ENCODE results near the gene RBM47. TPM values are rescaled to one million over a fixed set of nuclear protein-coding genes. Genes with fewer than 3 reads are reported as not detected.

The RBM47 gene
- total RNA-seq, 1 experiment from 2014 or later, result 70.3 TPM

DNA sequence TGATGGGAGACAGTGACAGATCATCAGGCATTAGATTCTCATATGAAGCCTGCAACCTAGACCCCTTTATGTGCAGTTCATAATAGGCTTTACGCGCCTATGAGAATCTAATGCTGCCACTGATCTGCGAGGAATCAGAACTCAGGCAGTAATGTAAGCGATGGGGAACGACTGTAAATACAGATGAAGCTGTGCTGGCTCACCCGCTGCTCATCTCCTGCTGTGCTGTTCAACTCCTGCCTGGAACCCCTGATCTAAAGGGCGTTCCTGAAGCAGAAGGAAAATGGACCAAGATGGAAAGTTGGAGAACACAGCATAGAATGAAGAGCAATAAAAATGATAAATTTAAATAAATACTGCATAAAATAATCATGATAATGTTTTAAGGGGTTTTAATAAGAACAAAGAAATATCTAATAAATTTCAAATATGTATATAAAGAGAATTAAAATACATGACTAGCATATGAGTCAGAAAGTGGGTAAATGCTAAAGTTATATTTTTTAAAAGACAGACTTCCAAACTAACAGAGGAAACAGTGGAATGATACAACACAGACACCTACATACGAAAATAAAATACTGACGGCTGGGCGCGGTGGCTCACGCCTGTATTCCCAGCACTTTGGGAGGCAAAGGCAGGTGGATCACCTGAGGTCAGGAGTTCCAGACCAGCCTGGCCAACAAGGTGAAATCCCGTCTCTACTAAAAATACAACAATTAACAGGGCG, 59.2 kb downstream of the RBM47 start:
- Mint-ChIP-seq H3K9me3 (peaks cover 6 to 7% of the 10 kb centered on the region in 2 experiments; a peak in 3 of 5 replicates), H3K27ac (no peak overlapping the region), H3K4me1 (peaks cover 7 to 8% of the 10 kb centered on the region in 2 experiments), H3K36me3 (ENCODE audit: insufficient read depth in 1 of 3, low read depth in 3 of 3) (peaks cover 13 to 16% (median 13%) of the 10 kb centered on the region in 3 experiments), H3K4me3 (no peak overlapping the region), H3K27me3 (ENCODE audit: low read depth) (no peaks in the 10 kb centered on the region)
- Histone ChIP-seq H3K79me2 (ENCODE audit: insufficient read depth, low read length) (peaks cover 2% of the 10 kb centered on the region; the same call in 1 of the 2 replicates), H2AFZ (ENCODE audit: low read length) (no peak overlapping the region), H3K9ac (ENCODE audit: extremely low read depth, insufficient read length, low read length) (no peak overlapping the region), H4K91ac (ENCODE audit: insufficient read length, low read depth, low read length) (no peak overlapping the region), H4K5ac (ENCODE audit: insufficient read length, low read depth, low read length) (no peak overlapping the region), H3K4ac (ENCODE audit: low read depth, low read length) (no peak overlapping the region), H2BK20ac (ENCODE audit: low read depth, low read length, poor library complexity, severe bottlenecking) (no peak overlapping the region), H3K4me2 (ENCODE audit: insufficient read depth, insufficient read length, low read length) (no peak overlapping the region), H3K56ac (ENCODE audit: insufficient read length, low read depth, low read length) (no peak overlapping the region), H3K4me1 (ENCODE audit: insufficient read depth, low read length) (no peaks in the 10 kb centered on the region), H3K79me1 (ENCODE audit: insufficient read depth, low read depth, low read length, poor library complexity, severe bottlenecking) (peaks cover 3% of the 10 kb centered on the region), H3K9me3 (ENCODE audit: control insufficient read depth, low read depth, low read length) (no peaks in the 10 kb centered on the region), H2BK5ac (ENCODE audit: insufficient read length, low read length) (no peak overlapping the region), H2AK5ac (ENCODE audit: insufficient read length, low read length) (no peak overlapping the region), H2BK12ac (ENCODE audit: insufficient read length, low read depth, low read length) (no peak overlapping the region), H4K20me1 (ENCODE audit: control insufficient read depth, insufficient read depth, insufficient read length) (no peaks in the 10 kb centered on the region), H3K18ac (ENCODE audit: insufficient read length, low read depth, low read length) (no peak overlapping the region), H2BK120ac (ENCODE audit: low read depth, low read length, poor library complexity, severe bottlenecking) (no peak overlapping the region), H4K8ac (replicated peaks; ENCODE audit: insufficient read length, low read depth, low read length) (no peak overlapping the region), H3K14ac (ENCODE audit: insufficient read depth, low read length) (no peak overlapping the region), H2BK15ac (ENCODE audit: low read depth, low read length) (no peak overlapping the region), H3K27ac (ENCODE audit: insufficient read length, low read depth, low read length) (no peak overlapping the region), H3K23ac (ENCODE audit: insufficient read length, low read depth, low read length) (no peak overlapping the region), H3T11ph (ENCODE audit: low read length) (no peak overlapping the region), H3K27me3 (ENCODE audit: insufficient read depth, low read length) (no peaks in the 10 kb centered on the region), H3K23me2 (ENCODE audit: insufficient read length, low read depth, low read length, poor library complexity, severe bottlenecking) (no peaks in the 10 kb centered on the region)
- no peak for DNase-seq
- TF ChIP-seq CTCF (conservative IDR thresholded peaks at IDR 0.05), result no peak
- no CpG with 5 or more reads among the region's 14 CpGs for WGBS (ENCODE audit: extremely low coverage, insufficient read length, low lambda C conversion rate)

Measured in H9 (cell line).